GM12878 (cell line): ENCODE measurements around the gene KIAA0408. TPM values are rescaled to one million over a fixed set of nuclear protein-coding genes. Genes with fewer than 3 reads are reported as not detected.

ENCODE experiments used
- ATAC-seq: fragments of 200-7000 bp; cut with Tn5 transposase; 3 replicates; pipeline ENCODE4 v1.9.1; 2020; ENCODE audit warnings: mild to moderate bottlenecking, moderate library complexity
- BruUV-seq: library from RNA; stranded (reverse); fragments of 400-500 nt; replicated peaks from 2 replicates; lab custom pipeline; 2021; lab: Mats Ljungman, UMichigan
- CTCF ChIA-PET: fragments of 300-600 bp; sonication (Branson Sonifier 250); formaldehyde crosslinking; extraction: SDS; loops from one replicate; lab custom pipeline; 2021; ENCODE audit warnings: inconsistent platforms; lab: Yijun Ruan, JAX
- POLR2A ChIA-PET: fragments of 350-600 bp; formaldehyde crosslinking; extraction: SDS; loops from one replicate; lab custom pipeline; 2021; ENCODE audit warnings: inconsistent platforms; lab: Charles Lee
- RAD21 ChIA-PET: fragments of 300-600 bp; sonication (Branson Sonifier 250); formaldehyde crosslinking; loops from one replicate; lab custom pipeline; 2023; ENCODE audit warnings: antibody characterized with exemption; ENCODE audit not compliant: unreplicated experiment; lab: Charles Lee
- SMC1A ChIA-PET: fragments of 300-600 bp; sonication (Branson Sonifier 250); formaldehyde crosslinking; loops from one replicate; lab custom pipeline; 2023; ENCODE audit not compliant: unreplicated experiment, uncharacterized antibody; lab: Charles Lee
- DNase-seq: peaks from one replicate; pipeline ENCODE4 v3.0.0-alpha.2; 2011; ENCODE audit warnings: low read depth, low spot score
- FAIRE-seq: peaks from 3 replicates; lab custom pipeline; 2011; peaks lifted over from hg19 to GRCh38; lab: Jason Lieb, UNC
- H2AFZ ChIP-seq: 2 replicates; pipeline ENCODE4 v1.6.0; 2011; ENCODE audit warnings: low read depth, low read length, control low read depth; ENCODE audit not compliant: control insufficient read depth
- H3K27ac ChIP-seq: 2 replicates; pipeline ENCODE4 v1.5.1; 2011; ENCODE audit warnings: control low read depth; ENCODE audit not compliant: control insufficient read depth, insufficient read depth
- H3K27me3 ChIP-seq, 2 experiments: replicated peaks in 1 of 2; 2 replicates each; pipeline versions ENCODE4 v1.6.0 to v1.6.1; 2011; ENCODE audit warnings: low read length in 1 of 2; ENCODE audit not compliant: control insufficient read depth in 2 of 2, insufficient read depth in 2 of 2
- H3K36me3 ChIP-seq, 2 experiments: 2 replicates each; pipeline ENCODE4 v1.5.1; 2011; ENCODE audit warnings: low read length in 1 of 2; ENCODE audit not compliant: control insufficient read depth in 2 of 2, insufficient read depth in 2 of 2
- H3K4me1 ChIP-seq: 2 replicates; pipeline ENCODE4 v1.6.1; 2011; ENCODE audit warnings: mild to moderate bottlenecking, low read length, moderate library complexity, mixed read lengths; ENCODE audit not compliant: control insufficient read depth, insufficient read depth
- H3K4me2 ChIP-seq: 2 replicates; pipeline ENCODE4 v1.6.0; 2011; ENCODE audit warnings: control low read depth; ENCODE audit not compliant: control insufficient read depth, insufficient read depth
- H3K4me3 ChIP-seq: fragments of 200-600 bp; sonication (generic); 2 replicates; pipeline ENCODE4 v1.5.1; 2016
- H3K79me2 ChIP-seq: 2 replicates; pipeline ENCODE4 v1.6.0; 2011; ENCODE audit warnings: low read length; ENCODE audit not compliant: control insufficient read depth, insufficient read depth
- H3K9ac ChIP-seq: 2 replicates; pipeline ENCODE4 v1.8.0; 2011; ENCODE audit warnings: low read length, control low read depth, mixed read lengths; ENCODE audit not compliant: control insufficient read depth, insufficient read depth
- H3K9me3 ChIP-seq: replicated peaks from 3 replicates; pipeline ENCODE4 v1.5.1; 2011; ENCODE audit warnings: mild to moderate bottlenecking, low read length; ENCODE audit not compliant: control insufficient read depth, insufficient read depth
- H4K20me1 ChIP-seq: 2 replicates; pipeline ENCODE4 v1.6.0; 2011; ENCODE audit not compliant: control insufficient read depth, insufficient read depth
- BRCA1 ChIP-seq: IDR thresholded peaks from 2 replicates; pipeline ENCODE4 v1.6.1; 2011; ENCODE audit warnings: low read depth, low read length, improper control_type of control experiment
- CBX5 ChIP-seq: sonication (generic); IDR thresholded peaks from 2 replicates; pipeline ENCODE4 v1.6.1; 2016; ENCODE audit warnings: low read depth, moderate library complexity, mild to moderate bottlenecking, inconsistent platforms
- IRF3 ChIP-seq: fragments of 450-650 bp; IDR thresholded peaks from 2 replicates; pipeline ENCODE4 v1.6.1; 2014; ENCODE audit warnings: mild to moderate bottlenecking
- IRF5 ChIP-seq: fragments of 450-650 bp; IDR thresholded peaks from 2 replicates; pipeline ENCODE4 v1.6.1; 2017; ENCODE audit warnings: borderline replicate concordance
- LARP7 ChIP-seq: fragments of 450-650 bp; IDR thresholded peaks from 2 replicates; pipeline ENCODE4 v1.6.1; 2017; ENCODE audit warnings: mild to moderate bottlenecking
- MTA3 ChIP-seq: IDR thresholded peaks from 2 replicates; pipeline ENCODE4 v1.6.1; 2012; ENCODE audit warnings: low read length, inconsistent platforms, borderline replicate concordance
- POLR2A ChIP-seq: IDR thresholded peaks from 2 replicates; pipeline ENCODE4 v1.6.1; 2011; ENCODE audit warnings: low read depth, mild to moderate bottlenecking, low read length
- POLR2AphosphoS2 ChIP-seq: IDR thresholded peaks from 2 replicates; pipeline ENCODE4 v1.6.1; 2011; ENCODE audit warnings: low read depth, mild to moderate bottlenecking, low read length, improper control_type of control experiment, moderate library complexity
- RFX5 ChIP-seq: IDR thresholded peaks from 2 replicates; pipeline ENCODE4 v1.6.1; 2011; ENCODE audit warnings: low read depth, low read length, improper control_type of control experiment
- RUNX3 ChIP-seq: IDR thresholded peaks from 2 replicates; pipeline ENCODE4 v1.6.1; 2012; ENCODE audit warnings: low read length, inconsistent platforms
- SMAD5 ChIP-seq: IDR thresholded peaks from 2 replicates; pipeline ENCODE4 v1.6.1; 2016; ENCODE audit warnings: antibody characterized with exemption, low read depth
- USF1 ChIP-seq: IDR thresholded peaks from 2 replicates; pipeline ENCODE4 v1.6.1; 2011; ENCODE audit warnings: borderline replicate concordance, low read depth, mild to moderate bottlenecking, moderate library complexity, mixed read lengths, low read length; ENCODE audit not compliant: insufficient read depth; ENCODE audit errors: extremely low read length
- ZBED1 ChIP-seq: IDR thresholded peaks from 2 replicates; pipeline ENCODE4 v1.6.1; 2016; ENCODE audit warnings: borderline replicate concordance
- WGBS: methylation state at CpG from one replicate; pipeline ENCODE4 v1.1.6; 2016; ENCODE audit warnings: low lambda C conversion rate; ENCODE audit not compliant: insufficient replicate concordance, insufficient coverage; ENCODE audit errors: missing lambda C conversion rate; 5-methylcytosine and 5-hydroxymethylcytosine counted together
- in situ Hi-C: fragments of 300-500 bp; cut with MboI; formaldehyde crosslinking; loops from 9 replicates; pipeline ENCODE4 v1.14.3; 2018; ENCODE audit warnings: mixed read lengths
- intact Hi-C: fragments of 100-400 bp; cut with micrococcal nuclease; formaldehyde crosslinking; loops from one replicate; pipeline ENCODE4 v1.14.2; 2022; ENCODE audit not compliant: unreplicated experiment
- polyA plus RNA-seq, 11 experiments: library from polyadenylated mRNA; depleted of rRNA in 4 of 11; unstranded in 6 of 11; stranded (reverse) in 5 of 11; fragments of >200 nt; fragmentation: Nextera tagmentation in 4 of 11; fragmentation: Illumina TruSeq in 1 of 11; extraction: Ambion mirVana in 4 of 11; extraction: Trizol in 1 of 11; gene quantifications; 1 replicate in 1 of 11; 2 replicates in 10 of 11; pipeline versions ENCODE4 v1.2.1 to v1.2.3, GENCODE V29; 2011 to 2016; ENCODE audit warnings: inconsistent platforms in 2 of 11, missing spikeins in 2 of 11, low read depth in 1 of 11
- total RNA-seq, 4 experiments: library from RNA; depleted of rRNA in 3 of 4; stranded (reverse); fragments of >200 nt in 3 of 4; fragmentation: Illumina TruSeq in 1 of 4; extraction: Trizol in 1 of 4; gene quantifications; 2 replicates each; pipeline versions ENCODE4 v1.2.1 to v1.2.3, GENCODE V29; 2013 to 2021

The KIAA0408 gene
- total and polyA plus RNA-seq, 10 of the 15 experiments (the other 5 are each of a cell fraction or from before 2014, with no cell fraction given) = 0.03 to 0.30 (median 0.06) TPM; not detected in 4

- no peaks in the 10 kb centered on the region for H3K27me3 ChIP-seq
These were observed 30.1 kb upstream of the KIAA0408 start for GRCh38 chr6:127489248-127489647.

More at GRCh38 chr6:127489248-127489647, 30.1 kb upstream of the KIAA0408 start:
- ChIA-PET RAD21 (no interaction called here), SMC1A (interaction anchor here (0.6 to 2.5 kb wide), 6 partner anchors 13 to 50 kb away, joined by 3 to 9 read pairs (median 3); no protein-coding TSS in a partner anchor), POLR2A (interaction anchor here (1.2 kb wide), 1 partner anchor 9 kb away, joined by 3 read pairs; no protein-coding TSS in a partner anchor), CTCF (interaction anchor here (1.2 to 3.9 kb wide), 3 partner anchors 22 to 27 kb away, joined by 4 to 25 read pairs (median 5); no protein-coding TSS in a partner anchor)
- TF ChIP-seq SMAD5 = no peak
- TF ChIP-seq IRF3 = no peak
- no peak for TF ChIP-seq CBX5
- no peak for TF ChIP-seq IRF5
- TF ChIP-seq LARP7 = no peak
- no peak for TF ChIP-seq POLR2AphosphoS2
- TF ChIP-seq RUNX3 = no peak
- no peak for TF ChIP-seq BRCA1
- TF ChIP-seq USF1 = no peak
- no peak for TF ChIP-seq RFX5
- no peak for TF ChIP-seq POLR2A
- TF ChIP-seq ZBED1 = no peak
- no peak for TF ChIP-seq MTA3
- H3K9me3 ChIP-seq = no peaks in the 10 kb centered on the region; the same call in 2 of the 3 replicates
- H3K4me3 ChIP-seq = no peak overlapping the region
- WGBS = 0% methylated on average over 1 of the region's 1 CpG
- no peaks in the 10 kb centered on the region for H3K79me2 ChIP-seq
- peaks cover 4% of the 10 kb centered on the region for H3K4me1 ChIP-seq
- no peak overlapping the region for H3K27ac ChIP-seq
- DNase-seq (no peak), FAIRE-seq (no peak), ATAC-seq (no peak)
- H3K36me3 ChIP-seq = no peaks in the 10 kb centered on the region
- no peak overlapping the region for H3K9ac ChIP-seq
- no peak overlapping the region for H3K4me2 ChIP-seq
- intact Hi-C loops (no loop called here), in situ Hi-C loops (no loop called here)
- BruUV-seq = no TSS peak
- no peaks in the 10 kb centered on the region for H4K20me1 ChIP-seq
- H2AFZ ChIP-seq = no peak overlapping the region
